ENCODE data around the gene WDR27.
"Not testable (repeated sequence)": the region's sequence is repeated elsewhere in the genome, so short reads cannot be mapped to it uniquely, and the experiment has no call there.

Gene WDR27

GRCh38 chr6:169469028-169469427 lies 232.8 kb downstream of the WDR27 start:
- DNase-seq = no peak

- not testable (repeated sequence) for DNase-seq
These were observed 234.1 kb downstream of the WDR27 start for GRCh38 chr6:169467755-169468154.

DNA sequence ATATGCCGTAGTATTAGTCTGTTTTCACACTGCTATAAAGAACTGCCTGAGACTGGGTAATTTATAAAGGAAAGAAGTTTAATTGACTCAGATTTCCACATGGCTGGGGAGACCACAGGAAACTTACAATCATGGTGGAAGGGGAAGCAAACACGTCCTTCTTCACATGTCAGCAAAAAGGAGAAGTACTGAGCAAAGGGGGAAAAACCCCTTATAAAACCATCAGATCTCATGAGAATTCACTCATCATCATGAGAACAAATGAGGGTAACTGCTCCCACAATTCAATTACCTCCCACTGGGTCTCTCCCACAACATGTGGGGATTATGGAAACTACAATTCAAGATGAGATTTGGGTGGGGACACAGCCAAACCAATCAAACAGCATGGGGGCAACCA lies 235.6 kb downstream of the WDR27 start:
- DNase-seq = not testable (repeated sequence)

DNA sequence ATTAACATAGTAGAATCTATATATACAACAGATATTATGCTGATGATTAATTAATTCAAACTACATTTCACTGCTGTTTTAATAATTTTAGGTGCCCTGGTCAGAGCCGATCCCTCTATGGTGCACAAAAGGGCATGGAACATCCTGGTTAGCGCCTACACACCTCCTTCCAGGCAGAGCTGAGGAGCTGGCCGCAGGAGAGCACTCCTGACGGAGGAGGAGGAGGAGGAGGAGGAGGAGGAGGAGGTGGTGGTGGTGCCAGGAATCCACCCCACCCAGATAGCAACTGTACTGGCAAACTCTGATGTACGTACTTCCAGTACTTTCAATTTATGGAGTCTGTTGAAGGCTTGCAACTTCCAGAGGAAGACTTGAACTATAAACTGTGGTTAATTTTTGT lies 244.1 kb downstream of the WDR27 start:
- no peak for DNase-seq

DNA sequence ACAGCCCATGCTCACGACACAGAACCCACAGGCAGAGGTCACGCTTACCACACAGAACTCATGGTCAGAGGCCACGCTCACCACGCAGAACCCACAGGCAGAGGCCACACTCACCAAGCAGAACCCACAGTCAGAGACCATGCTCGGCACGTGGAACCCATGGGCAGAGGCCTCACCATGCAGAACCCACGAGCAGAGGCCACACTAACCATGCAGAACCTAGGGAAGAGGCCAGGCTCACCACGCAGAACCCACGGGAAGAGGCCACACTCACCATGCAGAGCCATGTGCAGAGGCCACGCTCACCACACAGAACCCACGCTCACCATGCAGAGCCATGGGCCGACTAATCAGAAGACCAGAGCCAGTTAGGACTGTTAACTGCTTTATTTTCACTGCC lies 245.0 kb downstream of the WDR27 start:
- DNase-seq = no peak

DNA sequence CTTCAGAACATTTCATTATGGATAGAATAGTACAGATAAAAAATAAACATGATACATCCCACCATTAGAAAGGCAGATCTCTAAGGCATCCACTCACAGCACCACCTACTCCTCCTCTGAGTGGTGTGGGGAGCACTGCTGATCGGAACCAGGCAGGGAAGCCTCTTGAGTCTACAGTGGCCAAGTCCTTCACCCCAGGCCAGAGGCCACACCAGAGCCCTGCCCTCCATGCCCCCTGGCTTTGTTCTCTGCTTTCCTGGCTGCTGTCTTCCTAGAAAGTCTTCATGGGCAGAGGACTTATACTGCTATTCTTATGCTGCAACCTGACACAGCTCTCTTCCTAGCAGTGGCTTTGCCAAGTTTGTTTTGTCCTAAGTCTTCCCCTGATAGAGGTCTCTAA lies 246.4 kb downstream of the WDR27 start:
- DNase-seq = no peak

DNA sequence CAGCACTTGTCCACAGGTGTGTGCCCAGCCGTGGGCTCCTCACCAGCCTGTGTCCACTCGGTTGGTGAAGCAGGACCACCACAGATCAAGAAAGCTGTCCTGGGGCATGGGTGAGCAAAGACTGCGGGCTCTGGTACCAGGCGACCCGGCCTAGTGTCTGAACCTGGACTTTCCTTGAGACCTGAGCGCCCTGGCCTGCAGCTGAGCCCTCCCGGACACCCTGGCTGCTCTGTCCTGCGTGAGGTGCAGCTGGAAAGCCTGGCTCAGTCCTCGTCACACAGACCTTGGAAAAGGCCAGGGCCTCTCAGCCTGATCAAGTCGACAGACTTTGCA lies 247.0 kb downstream of the WDR27 start:
- DNase-seq = no peak

DNA sequence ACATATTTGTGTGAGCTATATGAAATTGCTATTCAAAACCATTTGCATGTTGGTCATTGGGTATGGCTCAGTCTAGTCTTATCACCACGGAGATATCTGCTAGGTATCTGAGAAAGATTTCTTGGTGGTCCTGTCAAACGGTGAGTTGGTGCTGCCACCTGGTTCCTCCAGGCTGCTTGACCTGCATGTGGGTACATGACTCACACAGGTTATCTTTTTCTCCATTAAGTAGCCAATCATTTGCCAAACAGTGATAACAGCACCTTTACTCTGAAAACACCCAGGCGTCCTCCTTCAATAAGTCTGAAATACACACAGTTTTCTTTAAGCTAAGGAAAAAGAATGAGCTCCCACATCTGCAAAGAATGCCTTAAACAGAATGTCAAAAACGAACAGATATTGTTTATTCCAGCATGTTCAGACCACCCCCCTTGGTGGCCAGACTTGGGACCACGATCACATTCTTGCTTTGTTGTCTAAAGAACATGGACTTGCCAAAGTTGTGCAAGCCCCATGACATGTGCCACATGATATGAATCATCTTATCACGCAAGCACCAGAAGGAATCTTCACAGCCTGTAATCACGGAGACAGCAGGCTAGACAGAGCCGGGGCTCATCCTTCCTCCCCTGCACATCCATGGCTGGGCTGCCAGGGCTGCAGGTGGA lies 247.5 kb downstream of the WDR27 start:
- DNase-seq = no peak

GRCh38 chr6:169452869-169453620 lies 248.8 kb downstream of the WDR27 start:
- no peak for DNase-seq

DNA sequence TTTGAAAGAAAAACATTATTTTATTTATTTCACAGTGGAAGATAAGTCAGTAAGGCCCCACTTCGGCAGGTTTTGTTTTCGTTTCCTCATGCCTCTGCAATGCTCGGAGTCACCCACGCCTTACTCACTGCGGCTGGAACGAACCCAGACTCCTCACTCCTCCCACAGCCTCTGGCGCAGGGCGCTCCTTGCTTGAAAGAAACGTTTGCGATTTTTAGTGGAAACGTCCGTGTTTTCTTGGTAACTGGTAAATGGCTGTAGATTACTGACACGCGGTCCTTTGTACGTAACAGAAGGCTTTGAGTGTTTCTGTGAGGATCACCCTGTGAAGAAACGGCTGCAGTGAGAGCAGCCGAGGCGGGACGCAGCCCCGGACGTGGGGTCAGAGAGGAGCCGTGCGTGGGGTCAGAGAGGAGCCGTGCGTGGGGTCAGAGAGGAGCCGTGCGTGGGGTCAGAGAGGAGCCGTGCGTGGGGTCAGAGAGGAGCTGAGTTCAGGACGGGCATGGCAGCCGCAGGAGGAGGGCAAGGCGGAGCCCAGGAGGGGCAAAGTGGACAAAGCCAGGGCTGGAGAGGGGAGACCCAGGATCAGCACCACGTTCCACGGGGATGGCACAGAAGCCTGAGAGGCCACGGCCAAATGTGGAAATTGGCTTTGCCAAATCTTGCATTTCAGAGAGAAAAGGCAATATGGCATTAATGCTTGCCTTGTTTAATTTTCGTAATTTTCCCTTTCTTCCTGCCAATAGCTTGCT lies 249.5 kb downstream of the WDR27 start:
- DNase-seq = no peak

- no peak for DNase-seq
These were observed 250.6 kb downstream of the WDR27 start for GRCh38 chr6:169451065-169451838.

DNA sequence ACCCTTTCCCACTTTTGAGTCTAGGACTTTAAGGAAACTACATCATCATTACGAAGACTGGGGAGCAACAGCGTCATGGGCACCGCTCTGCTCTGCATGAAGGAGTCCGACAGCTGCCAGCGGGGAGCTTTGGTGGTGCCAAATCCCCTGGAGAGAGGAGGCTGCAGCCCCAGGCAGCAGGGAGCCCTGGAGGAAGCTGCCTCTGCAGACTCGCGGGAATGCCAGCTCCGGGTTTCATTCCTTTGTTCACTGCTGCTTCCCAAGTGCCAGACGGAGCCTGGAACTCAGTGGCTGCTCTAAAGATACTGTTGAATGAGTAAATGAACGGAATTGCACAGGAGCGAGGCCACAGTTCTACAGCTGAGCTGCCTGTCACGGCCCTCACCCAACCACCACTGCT lies 251.7 kb downstream of the WDR27 start:
- DNase-seq = no peak

DNA sequence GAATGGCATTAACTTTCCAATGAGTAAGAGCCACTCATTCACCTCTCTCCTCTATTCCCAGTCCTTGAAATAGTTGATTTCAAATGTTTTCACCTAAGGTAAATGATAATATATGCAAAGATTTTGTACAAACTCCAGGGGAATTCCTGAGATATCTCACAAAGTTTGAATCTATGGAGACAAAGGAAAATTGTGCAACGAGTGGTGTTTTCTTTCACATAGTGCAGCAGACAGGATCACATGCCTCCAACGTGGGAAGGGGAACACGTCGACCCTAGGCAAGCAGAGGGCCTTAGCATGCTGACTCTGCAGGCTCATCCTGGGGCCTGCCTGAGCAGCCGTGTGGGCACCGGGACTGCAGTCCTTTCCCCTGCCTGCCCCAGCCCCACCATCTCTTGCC lies 252.6 kb downstream of the WDR27 start:
- no peak for DNase-seq

DNA sequence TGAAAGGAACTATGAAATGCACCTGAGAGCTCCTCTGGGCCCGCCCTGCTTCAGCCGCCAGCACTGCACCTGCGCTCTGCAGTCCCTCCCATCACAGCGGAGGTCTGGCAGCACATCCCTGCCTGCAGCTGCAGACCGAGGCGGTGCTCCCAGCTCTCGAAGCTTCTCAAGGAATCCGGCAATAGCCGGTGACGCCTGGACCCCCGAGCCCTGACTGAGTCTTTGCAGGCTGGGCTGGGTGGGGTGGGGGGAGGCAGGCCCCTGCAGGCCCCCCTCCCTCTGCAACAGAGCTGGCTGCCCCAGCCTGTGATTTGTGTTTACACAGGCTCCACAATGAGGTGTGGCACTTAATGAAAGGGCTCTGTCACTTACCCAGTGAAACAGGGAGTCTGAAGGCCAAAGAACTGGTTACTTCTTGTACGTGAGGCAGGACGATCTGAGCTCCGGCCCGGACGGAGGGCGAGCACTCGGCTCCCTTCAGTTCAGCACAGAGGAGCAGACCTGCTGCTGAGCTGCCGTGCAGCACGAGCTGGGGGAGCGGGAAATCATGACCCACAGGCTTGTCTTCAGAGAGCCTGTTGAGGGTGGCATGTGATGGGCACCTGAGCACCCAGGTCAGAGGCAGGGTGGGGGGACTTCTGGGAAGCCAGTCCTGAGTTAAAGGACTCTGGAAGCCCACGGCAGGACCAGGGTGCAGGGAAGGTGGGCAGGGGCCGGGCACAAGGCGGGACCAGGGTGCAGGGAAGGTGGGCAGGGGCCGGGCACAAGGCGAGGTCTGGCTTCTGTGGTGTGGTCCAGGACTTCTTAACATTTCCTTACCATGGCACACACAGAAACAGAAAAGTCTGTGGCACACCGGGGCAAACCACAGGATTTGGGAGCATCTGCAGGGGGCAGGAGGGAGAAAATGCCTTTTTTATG lies 255.9 kb downstream of the WDR27 start:
- no peak for DNase-seq

DNA sequence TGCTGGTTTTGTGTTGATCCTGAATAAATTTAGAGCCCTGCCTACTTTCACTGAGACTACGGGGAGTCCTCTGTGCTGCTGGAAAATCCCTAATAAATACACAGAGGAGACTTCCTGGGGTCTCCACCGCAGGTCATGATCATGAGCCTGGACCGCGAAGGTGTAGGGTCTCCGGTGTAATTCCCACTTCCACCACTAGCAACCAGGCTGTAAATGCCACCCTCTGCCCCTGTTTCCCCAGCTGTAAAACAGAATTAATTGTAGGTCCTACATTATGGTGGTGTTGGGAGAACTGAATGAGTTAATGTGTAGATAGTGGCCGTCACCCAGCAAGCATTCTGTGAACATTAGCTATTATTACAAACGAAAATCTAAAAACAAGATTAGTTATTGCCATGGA lies 256.6 kb downstream of the WDR27 start:
- no peak for DNase-seq

- no peak for DNase-seq
These were observed 260.5 kb downstream of the WDR27 start for GRCh38 chr6:169441292-169441691.

DNA sequence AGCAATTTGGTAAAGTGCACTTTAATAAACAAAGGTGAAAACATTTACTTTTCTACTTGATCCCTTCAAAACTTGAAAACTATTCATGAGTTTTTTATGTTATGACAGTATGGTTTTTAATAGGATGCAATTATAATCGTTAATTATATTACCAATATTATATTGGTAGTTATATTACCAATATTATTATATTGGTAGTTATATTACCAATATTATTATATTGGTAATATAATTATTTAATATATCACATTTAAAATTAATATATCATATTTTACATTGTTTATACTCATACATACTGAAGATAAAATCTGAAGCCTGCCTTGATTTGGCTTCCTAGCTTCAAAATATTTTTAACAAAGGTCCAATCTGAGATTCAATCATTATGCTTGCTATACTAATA lies 262.1 kb downstream of the WDR27 start:
- DNase-seq = no peak

- not testable (repeated sequence) for DNase-seq
These were observed 267.3 kb downstream of the WDR27 start for GRCh38 chr6:169434554-169434953.

DNA sequence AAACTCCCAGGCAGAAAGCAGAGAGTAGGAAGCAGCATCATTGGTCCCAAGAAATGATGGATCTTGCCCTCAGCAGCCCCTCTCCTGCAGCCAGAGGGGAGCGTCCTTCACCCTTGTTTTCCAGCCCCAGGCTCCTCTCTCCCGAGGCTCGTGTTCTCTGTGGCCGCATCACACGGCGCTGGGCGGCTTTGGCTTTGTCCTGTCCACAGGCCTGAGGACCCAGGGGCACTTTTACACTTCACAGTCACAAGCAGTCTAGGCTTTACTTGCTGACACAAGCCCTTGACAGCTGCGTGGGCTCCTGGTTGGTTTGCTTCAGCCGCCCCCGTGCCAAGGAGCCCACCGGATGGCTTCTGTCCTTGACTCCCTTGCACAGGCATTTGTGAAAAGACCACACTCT lies 272.8 kb downstream of the WDR27 start:
- no peak for DNase-seq

DNA sequence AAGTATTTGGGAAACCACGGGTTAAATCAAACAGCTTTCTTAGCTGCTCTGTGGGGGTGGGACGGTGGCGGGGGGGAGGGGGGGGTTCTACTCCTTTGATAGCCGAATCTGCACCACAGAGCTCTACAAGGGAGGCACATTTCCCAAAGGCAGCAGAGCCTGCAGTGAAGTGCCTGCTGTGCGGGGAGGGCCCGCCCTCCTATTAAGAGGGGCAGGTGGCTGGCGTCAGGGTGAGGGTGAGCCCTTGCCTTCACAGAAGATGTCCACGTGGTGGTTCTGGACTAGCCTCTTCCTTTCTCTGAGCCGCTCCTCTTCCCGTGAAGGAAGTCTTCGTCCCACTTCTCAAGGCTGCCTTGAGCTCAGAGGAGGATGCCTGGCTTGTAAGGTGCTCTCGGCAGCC lies 273.3 kb downstream of the WDR27 start:
- DNase-seq = no peak

DNA sequence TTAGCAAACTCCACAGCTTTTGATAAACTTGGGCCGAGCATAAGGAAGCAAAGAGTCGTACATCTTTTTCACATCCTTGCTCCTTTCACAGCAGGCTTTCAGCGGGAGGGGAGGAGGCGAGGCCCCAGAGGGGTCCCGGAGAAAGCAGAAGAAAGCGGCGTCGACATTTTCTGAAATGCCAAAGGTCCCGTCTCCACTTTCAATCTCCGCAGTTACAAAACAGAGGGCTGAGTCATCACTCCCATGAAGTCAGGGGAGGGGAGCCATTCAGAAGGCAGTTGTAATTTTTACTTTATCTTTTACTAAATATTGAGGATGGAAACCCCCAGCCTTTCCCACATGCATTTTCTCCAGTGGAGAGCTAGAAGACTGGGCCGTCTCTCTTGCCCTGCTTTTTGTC lies 274.0 kb downstream of the WDR27 start:
- DNase-seq = no peak

DNA sequence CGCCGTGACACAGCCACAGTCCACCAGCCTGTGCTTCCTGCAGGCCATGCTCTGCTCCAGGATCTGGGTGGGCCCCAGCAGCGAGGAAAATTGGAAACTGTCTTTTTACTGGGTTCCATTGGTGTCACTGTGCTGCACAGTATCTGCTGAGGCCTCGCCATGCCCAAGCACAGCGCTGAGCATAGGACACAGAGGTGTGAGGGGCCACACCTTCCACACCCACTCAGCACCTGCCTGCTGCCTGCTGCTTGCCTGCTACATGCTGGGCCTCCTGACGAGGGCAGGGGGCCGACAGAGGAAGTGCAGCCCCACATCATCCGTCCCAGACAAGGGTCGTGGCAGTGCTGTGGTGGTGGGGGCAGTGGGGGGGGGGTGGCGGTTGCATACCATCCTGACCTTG lies 275.2 kb downstream of the WDR27 start:
- no peak for DNase-seq

All from activated T-cell treated with anti-CD3 and anti-CD28 coated beads, Interleukin-2, amount 50 U/mL, for 48 hours (primary cell).